ENCODE measurements around the gene UPP2. TPM values are rescaled to one million over a fixed set of nuclear protein-coding genes. Genes with fewer than 3 reads are reported as not detected.

UPP2 gene
- total and polyA plus RNA-seq, 2 of the 13 experiments (the other 11 are each of a cell fraction or from before 2014, with no cell fraction given), result 0.07 to 0.28 TPM

DNA sequence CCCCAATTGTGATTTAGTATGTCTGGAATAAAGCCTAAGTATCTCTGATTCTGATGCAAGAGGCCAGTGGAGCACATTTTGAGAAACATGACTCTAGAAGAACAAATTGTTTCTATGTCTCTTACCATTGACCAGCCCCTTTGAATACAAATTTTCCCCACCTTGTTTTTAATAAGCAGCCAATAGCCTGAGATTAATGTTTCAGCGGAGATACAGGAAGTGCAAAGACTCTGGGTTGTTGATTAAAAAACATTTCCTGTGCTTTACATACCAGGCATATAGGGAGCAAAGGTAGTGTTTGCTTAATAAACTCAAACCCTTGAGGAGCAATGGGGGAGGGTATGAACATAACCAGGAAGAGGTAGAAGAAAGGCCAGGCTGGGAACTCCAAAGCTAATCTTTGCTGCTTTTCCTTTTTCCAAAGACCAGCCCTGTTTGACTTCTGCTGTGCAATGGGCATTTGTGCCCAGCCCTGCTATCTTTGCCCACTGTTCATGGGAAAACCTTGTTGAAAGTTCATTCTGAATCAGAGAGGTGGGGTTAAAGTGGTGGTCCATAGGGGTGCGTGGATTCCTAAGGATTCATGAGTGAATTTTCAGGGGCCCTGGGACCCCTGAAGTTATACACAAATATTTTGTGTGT is 29.3 kb downstream of the UPP2 start (continued):
- TF ChIP-seq SP1 (IDR thresholded peaks at IDR 0.05), result no peak
- TF ChIP-seq SP1 (CRISPR knock-in tag; IDR thresholded peaks at IDR 0.05), result no peak
- no peak for TF ChIP-seq NFE2 (CRISPR knock-in tag; IDR thresholded peaks at IDR 0.05)
- TF ChIP-seq ZSCAN25 (CRISPR knock-in tag; IDR thresholded peaks at IDR 0.05), result peak; percentile 76
- peak; percentile 72 for TF ChIP-seq SAP130 (CRISPR knock-in tag; IDR thresholded peaks at IDR 0.05; ENCODE audit: low read depth)
- TF ChIP-seq, protein P1, sequence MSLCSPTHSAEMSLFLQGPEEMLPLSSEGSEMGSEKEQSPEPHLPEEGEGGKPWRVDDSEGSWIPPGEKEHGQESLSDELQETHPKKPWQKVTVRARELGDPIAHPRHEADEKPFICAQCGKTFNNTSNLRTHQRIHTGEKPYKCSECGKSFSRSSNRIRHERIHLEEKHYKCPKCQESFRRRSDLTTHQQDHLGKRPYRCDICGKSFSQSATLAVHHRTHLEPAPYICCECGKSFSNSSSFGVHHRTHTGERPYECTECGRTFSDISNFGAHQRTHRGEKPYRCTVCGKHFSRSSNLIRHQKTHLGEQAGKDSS (CRISPR knock-in tag; IDR thresholded peaks at IDR 0.05; ENCODE audit: borderline replicate concordance, low read depth), result no peak
- TF ChIP-seq NCOA2 (CRISPR knock-in tag; IDR thresholded peaks at IDR 0.05), result peak; percentile 98
- TF ChIP-seq, protein P2, sequence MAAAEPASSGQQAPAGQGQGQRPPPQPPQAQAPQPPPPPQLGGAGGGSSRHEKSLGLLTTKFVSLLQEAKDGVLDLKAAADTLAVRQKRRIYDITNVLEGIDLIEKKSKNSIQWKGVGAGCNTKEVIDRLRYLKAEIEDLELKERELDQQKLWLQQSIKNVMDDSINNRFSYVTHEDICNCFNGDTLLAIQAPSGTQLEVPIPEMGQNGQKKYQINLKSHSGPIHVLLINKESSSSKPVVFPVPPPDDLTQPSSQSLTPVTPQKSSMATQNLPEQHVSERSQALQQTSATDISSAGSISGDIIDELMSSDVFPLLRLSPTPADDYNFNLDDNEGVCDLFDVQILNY (CRISPR knock-in tag; conservative IDR thresholded peaks at IDR 0.05), result no peak
- TF ChIP-seq ZNF207 (IDR thresholded peaks at IDR 0.05; ENCODE audit: borderline replicate concordance), result no peak
- no peak; the same call in 1 of the 2 replicates for TF ChIP-seq RAD21 (CRISPR knock-in tag; IDR thresholded peaks at IDR 0.05)
- no peak for TF ChIP-seq XRCC5 (optimal IDR thresholded peaks at IDR 0.05; ENCODE audit: low read length)
- no peak for TF ChIP-seq ZNF138 (CRISPR knock-in tag; IDR thresholded peaks at IDR 0.05; ENCODE audit: low read depth)
- TF ChIP-seq, protein P3, sequence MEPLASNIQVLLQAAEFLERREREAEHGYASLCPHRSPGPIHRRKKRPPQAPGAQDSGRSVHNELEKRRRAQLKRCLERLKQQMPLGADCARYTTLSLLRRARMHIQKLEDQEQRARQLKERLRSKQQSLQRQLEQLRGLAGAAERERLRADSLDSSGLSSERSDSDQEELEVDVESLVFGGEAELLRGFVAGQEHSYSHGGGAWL (CRISPR knock-in tag; IDR thresholded peaks at IDR 0.05), result no peak
- no peak for TF ChIP-seq FOSL1 (CRISPR knock-in tag; IDR thresholded peaks at IDR 0.05; ENCODE audit: borderline replicate concordance)
- peak; percentile 83 for TF ChIP-seq HHEX (CRISPR knock-in tag; IDR thresholded peaks at IDR 0.05)
- no peak for TF ChIP-seq GTF3A (CRISPR knock-in tag; conservative IDR thresholded peaks at IDR 0.05)
- no peak for TF ChIP-seq ZNF367 (CRISPR knock-in tag; IDR thresholded peaks at IDR 0.05; ENCODE audit: borderline replicate concordance)
- no peak for TF ChIP-seq ZNF746 (CRISPR knock-in tag; IDR thresholded peaks at IDR 0.05)
- peak; percentile 79 for TF ChIP-seq PITX1 (CRISPR knock-in tag; IDR thresholded peaks at IDR 0.05)
- TF ChIP-seq YY1 (IDR thresholded peaks at IDR 0.05; ENCODE audit: insufficient read depth, insufficient replicate concordance, low read depth, low read length), result peak; percentile 38
- no peak for TF ChIP-seq ZNF101 (CRISPR knock-in tag; IDR thresholded peaks at IDR 0.05; ENCODE audit: borderline replicate concordance, low read depth)
- no peak for TF ChIP-seq ZNF329 (CRISPR knock-in tag; IDR thresholded peaks at IDR 0.05; ENCODE audit: low read depth)
- TF ChIP-seq MED13 (CRISPR knock-in tag; IDR thresholded peaks at IDR 0.05), result no peak; the same call in 1 of the 2 replicates
- no peak for TF ChIP-seq NFIB (CRISPR knock-in tag; IDR thresholded peaks at IDR 0.05; ENCODE audit: borderline replicate concordance)
- TF ChIP-seq MIER3 (CRISPR knock-in tag; IDR thresholded peaks at IDR 0.05; ENCODE audit: borderline replicate concordance), result peak; percentile 87; the same call in 1 of the 2 replicates
- no peak for TF ChIP-seq KLF12 (CRISPR knock-in tag; IDR thresholded peaks at IDR 0.05; ENCODE audit: borderline replicate concordance)
- TF ChIP-seq ZNF652 (CRISPR knock-in tag; IDR thresholded peaks at IDR 0.05; ENCODE audit: borderline replicate concordance, low read depth), result peak; percentile 61; the same call in 1 of the 2 replicates
- no peak for TF ChIP-seq ZNF232 (CRISPR knock-in tag; IDR thresholded peaks at IDR 0.05; ENCODE audit: borderline replicate concordance)
- TF ChIP-seq SYNCRIP (IDR thresholded peaks at IDR 0.05; ENCODE audit: insufficient read depth, low read depth, low read length), result no peak
- TF ChIP-seq JUNB (CRISPR knock-in tag; IDR thresholded peaks at IDR 0.05; ENCODE audit: borderline replicate concordance), result peak; percentile 30; the same call in 1 of the 2 replicates
- TF ChIP-seq NONO (IDR thresholded peaks at IDR 0.05), result no peak
- TF ChIP-seq NONO (CRISPR knock-in tag; conservative IDR thresholded peaks at IDR 0.05), result no peak; the same call in 1 of the 2 replicates
- TF ChIP-seq NR2F1 (CRISPR knock-in tag; IDR thresholded peaks at IDR 0.05), result no peak
